GM12878 (cell line): Measurements from ENCODE around the gene CYP2S1. TPM values are rescaled to one million over a fixed set of nuclear protein-coding genes. Genes with fewer than 3 reads are reported as not detected.

Experiments used
- ATAC-seq: fragments of 200-7000 bp; cut with Tn5 transposase; 3 replicates; pipeline ENCODE4 v1.9.1; 2020; ENCODE audit warnings: mild to moderate bottlenecking, moderate library complexity
- BruUV-seq: library from RNA; stranded (reverse); fragments of 400-500 nt; replicated peaks from 2 replicates; lab custom pipeline; 2021; lab: Mats Ljungman, UMichigan
- CTCF ChIA-PET: fragments of 300-600 bp; sonication (Branson Sonifier 250); formaldehyde crosslinking; extraction: SDS; loops from one replicate; lab custom pipeline; 2021; ENCODE audit warnings: inconsistent platforms; lab: Yijun Ruan, JAX
- POLR2A ChIA-PET: fragments of 350-600 bp; formaldehyde crosslinking; extraction: SDS; loops from one replicate; lab custom pipeline; 2021; ENCODE audit warnings: inconsistent platforms; lab: Charles Lee
- RAD21 ChIA-PET: fragments of 300-600 bp; sonication (Branson Sonifier 250); formaldehyde crosslinking; loops from one replicate; lab custom pipeline; 2023; ENCODE audit warnings: antibody characterized with exemption; ENCODE audit not compliant: unreplicated experiment; lab: Charles Lee
- SMC1A ChIA-PET: fragments of 300-600 bp; sonication (Branson Sonifier 250); formaldehyde crosslinking; loops from one replicate; lab custom pipeline; 2023; ENCODE audit not compliant: unreplicated experiment, uncharacterized antibody; lab: Charles Lee
- DNase-seq: peaks from one replicate; pipeline ENCODE4 v3.0.0-alpha.2; 2011; ENCODE audit warnings: low read depth, low spot score
- FAIRE-seq: peaks from 3 replicates; lab custom pipeline; 2011; peaks lifted over from hg19 to GRCh38; lab: Jason Lieb, UNC
- H2AFZ ChIP-seq: 2 replicates; pipeline ENCODE4 v1.6.0; 2011; ENCODE audit warnings: low read depth, low read length, control low read depth; ENCODE audit not compliant: control insufficient read depth
- H3K27ac ChIP-seq: 2 replicates; pipeline ENCODE4 v1.5.1; 2011; ENCODE audit warnings: control low read depth; ENCODE audit not compliant: control insufficient read depth, insufficient read depth
- H3K27me3 ChIP-seq, 2 experiments: replicated peaks in 1 of 2; 2 replicates each; pipeline versions ENCODE4 v1.6.0 to v1.6.1; 2011; ENCODE audit warnings: low read length in 1 of 2; ENCODE audit not compliant: control insufficient read depth in 2 of 2, insufficient read depth in 2 of 2
- H3K36me3 ChIP-seq, 2 experiments: 2 replicates each; pipeline ENCODE4 v1.5.1; 2011; ENCODE audit warnings: low read length in 1 of 2; ENCODE audit not compliant: control insufficient read depth in 2 of 2, insufficient read depth in 2 of 2
- H3K4me1 ChIP-seq: 2 replicates; pipeline ENCODE4 v1.6.1; 2011; ENCODE audit warnings: mild to moderate bottlenecking, low read length, moderate library complexity, mixed read lengths; ENCODE audit not compliant: control insufficient read depth, insufficient read depth
- H3K4me2 ChIP-seq: 2 replicates; pipeline ENCODE4 v1.6.0; 2011; ENCODE audit warnings: control low read depth; ENCODE audit not compliant: control insufficient read depth, insufficient read depth
- H3K4me3 ChIP-seq: fragments of 200-600 bp; sonication (generic); 2 replicates; pipeline ENCODE4 v1.5.1; 2016
- H3K79me2 ChIP-seq: 2 replicates; pipeline ENCODE4 v1.6.0; 2011; ENCODE audit warnings: low read length; ENCODE audit not compliant: control insufficient read depth, insufficient read depth
- H3K9ac ChIP-seq: 2 replicates; pipeline ENCODE4 v1.8.0; 2011; ENCODE audit warnings: low read length, control low read depth, mixed read lengths; ENCODE audit not compliant: control insufficient read depth, insufficient read depth
- H3K9me3 ChIP-seq: replicated peaks from 3 replicates; pipeline ENCODE4 v1.5.1; 2011; ENCODE audit warnings: mild to moderate bottlenecking, low read length; ENCODE audit not compliant: control insufficient read depth, insufficient read depth
- H4K20me1 ChIP-seq: 2 replicates; pipeline ENCODE4 v1.6.0; 2011; ENCODE audit not compliant: control insufficient read depth, insufficient read depth
- ATF2 ChIP-seq: IDR thresholded peaks from 2 replicates; pipeline ENCODE4 v1.6.1; 2012; ENCODE audit warnings: low read length, inconsistent platforms
- ATF7 ChIP-seq: fragments of 450-650 bp; IDR thresholded peaks from 2 replicates; pipeline ENCODE4 v1.6.1; 2016; ENCODE audit warnings: low read depth, mild to moderate bottlenecking
- BCL3 ChIP-seq: IDR thresholded peaks from 2 replicates; pipeline ENCODE4 v1.6.1; 2011; ENCODE audit warnings: borderline replicate concordance, low read depth, mild to moderate bottlenecking, moderate library complexity, low read length; ENCODE audit not compliant: insufficient read depth, poor library complexity, severe bottlenecking
- HDAC6 ChIP-seq: fragments of 200-600 bp; sonication (generic); IDR thresholded peaks from one replicate; pipeline ENCODE4 v1.8.0; 2017; ENCODE audit warnings: antibody characterized with exemption; ENCODE audit not compliant: unreplicated experiment
- IRF3 ChIP-seq: fragments of 450-650 bp; IDR thresholded peaks from 2 replicates; pipeline ENCODE4 v1.6.1; 2014; ENCODE audit warnings: mild to moderate bottlenecking
- MEF2A ChIP-seq: IDR thresholded peaks from 2 replicates; pipeline ENCODE4 v1.6.1; 2011; ENCODE audit warnings: low read depth, mild to moderate bottlenecking, low read length, moderate library complexity; ENCODE audit not compliant: insufficient read depth
- PKNOX1 ChIP-seq: fragments of 450-650 bp; IDR thresholded peaks from 2 replicates; pipeline ENCODE4 v1.6.1; 2016; ENCODE audit warnings: mild to moderate bottlenecking
- PML ChIP-seq: IDR thresholded peaks from 2 replicates; pipeline ENCODE4 v1.6.1; 2012; ENCODE audit warnings: low read length, inconsistent platforms
- POU2F2 ChIP-seq: IDR thresholded peaks from 3 replicates; pipeline ENCODE4 v1.6.1; 2011; ENCODE audit warnings: low read depth, mild to moderate bottlenecking, low read length, borderline replicate concordance
- RBBP5 ChIP-seq: fragments of 200-600 bp; sonication (generic); conservative IDR thresholded peaks from 2 replicates; pipeline ENCODE4 v1.6.1; 2016
- TBL1XR1 ChIP-seq: IDR thresholded peaks from 2 replicates; pipeline ENCODE4 v1.6.1; 2012; ENCODE audit warnings: low read depth, low read length, improper control_type of control experiment
- TCF12 ChIP-seq: IDR thresholded peaks from 2 replicates; pipeline ENCODE4 v1.6.1; 2011; ENCODE audit warnings: low read depth, mild to moderate bottlenecking, low read length
- WRNIP1 ChIP-seq: IDR thresholded peaks from 2 replicates; pipeline ENCODE4 v1.6.1; 2011; ENCODE audit warnings: low read depth, low read length, improper control_type of control experiment, borderline replicate concordance
- WGBS: methylation state at CpG from one replicate; pipeline ENCODE4 v1.1.6; 2016; ENCODE audit warnings: low lambda C conversion rate; ENCODE audit not compliant: insufficient replicate concordance, insufficient coverage; ENCODE audit errors: missing lambda C conversion rate; 5-methylcytosine and 5-hydroxymethylcytosine counted together
- in situ Hi-C: fragments of 300-500 bp; cut with MboI; formaldehyde crosslinking; loops from 9 replicates; pipeline ENCODE4 v1.14.3; 2018; ENCODE audit warnings: mixed read lengths
- intact Hi-C: fragments of 100-400 bp; cut with micrococcal nuclease; formaldehyde crosslinking; loops from one replicate; pipeline ENCODE4 v1.14.2; 2022; ENCODE audit not compliant: unreplicated experiment
- polyA plus RNA-seq, 11 experiments: library from polyadenylated mRNA; depleted of rRNA in 4 of 11; unstranded in 6 of 11; stranded (reverse) in 5 of 11; fragments of >200 nt; fragmentation: Nextera tagmentation in 4 of 11; fragmentation: Illumina TruSeq in 1 of 11; extraction: Ambion mirVana in 4 of 11; extraction: Trizol in 1 of 11; gene quantifications; 1 replicate in 1 of 11; 2 replicates in 10 of 11; pipeline versions ENCODE4 v1.2.1 to v1.2.3, GENCODE V29; 2011 to 2016; ENCODE audit warnings: inconsistent platforms in 2 of 11, missing spikeins in 2 of 11, low read depth in 1 of 11
- total RNA-seq, 4 experiments: library from RNA; depleted of rRNA in 3 of 4; stranded (reverse); fragments of >200 nt in 3 of 4; fragmentation: Illumina TruSeq in 1 of 4; extraction: Trizol in 1 of 4; gene quantifications; 2 replicates each; pipeline versions ENCODE4 v1.2.1 to v1.2.3, GENCODE V29; 2013 to 2021

CYP2S1 gene
- total and polyA plus RNA-seq, 10 of the 15 experiments (the other 5 are each of a cell fraction or from before 2014, with no cell fraction given), result 0.03 to 0.28 (median 0.12) TPM; not detected in 2

GRCh38 chr19:41154060-41154459 lies 39.0 kb upstream of the CYP2S1 start:
- SMC1A ChIA-PET, result no interaction called here
- Histone ChIP-seq H4K20me1 (no peaks in the 10 kb centered on the region), H3K9me3 (no peaks in the 10 kb centered on the region)
- in situ Hi-C loops, result loop anchor here (10.0 kb wide), 1 partner anchor 499 kb away; no protein-coding TSS in a partner anchor
- no TSS peak for BruUV-seq
- WGBS, result 97% methylated on average over 5 of the region's 7 CpGs
- no peak for TF ChIP-seq ATF7
- TF ChIP-seq PKNOX1, result no peak
- TF ChIP-seq, all 136 proteins: peak for 0
- CTCF ChIA-PET, result no interaction called here
- POLR2A ChIA-PET, result no interaction called here
- H3K9ac ChIP-seq, result no peak overlapping the region
- no peaks in the 10 kb centered on the region for H3K27me3 ChIP-seq
- H3K27ac ChIP-seq, result no peak overlapping the region
- no peak for DNase-seq
- H2AFZ ChIP-seq, result no peak overlapping the region
- no peak overlapping the region for H3K4me2 ChIP-seq
- H3K79me2 ChIP-seq, result no peaks in the 10 kb centered on the region
- no peak for ATAC-seq
- intact Hi-C loops, result no loop called here
- no peaks in the 10 kb centered on the region for H3K4me1 ChIP-seq
- no peak overlapping the region for H3K4me3 ChIP-seq
- FAIRE-seq, result no peak
- RAD21 ChIA-PET, result no interaction called here
- no peaks in the 10 kb centered on the region for H3K36me3 ChIP-seq

- H2AFZ ChIP-seq, result no peak overlapping the region
- WGBS, result 36% methylated on average over 2 of the region's 2 CpGs
- H3K36me3 ChIP-seq, result no peaks in the 10 kb centered on the region
- ChIA-PET SMC1A (no interaction called here), POLR2A (no interaction called here), RAD21 (no interaction called here), CTCF (interaction anchor here (0.8 kb wide), 1 partner anchor 1566 kb away, joined by 3 read pairs; no protein-coding TSS in a partner anchor)
- no peak overlapping the region for H3K4me2 ChIP-seq
- no peak for FAIRE-seq
- H4K20me1 ChIP-seq, result no peaks in the 10 kb centered on the region
- H3K9me3 ChIP-seq, result no peaks in the 10 kb centered on the region
- no peaks in the 10 kb centered on the region for H3K4me1 ChIP-seq
- no peak overlapping the region for H3K4me3 ChIP-seq
- DNase-seq, result no peak
- no peak overlapping the region for H3K9ac ChIP-seq
- in situ Hi-C loops, result loop anchor here (10.0 kb wide), 1 partner anchor 501 kb away; no protein-coding TSS in a partner anchor
- H3K79me2 ChIP-seq, result no peaks in the 10 kb centered on the region
- no peak for ATAC-seq
- no TSS peak for BruUV-seq
- H3K27ac ChIP-seq, result no peak overlapping the region
- H3K27me3 ChIP-seq, result no peaks in the 10 kb centered on the region
- intact Hi-C loops, result no loop called here
- no peak for TF ChIP-seq ATF2
- no peak for TF ChIP-seq IRF3
- TF ChIP-seq RBBP5, result no peak
- TF ChIP-seq POU2F2, result no peak
- TF ChIP-seq TCF12, result no peak
- no peak for TF ChIP-seq PML
- no peak for TF ChIP-seq MEF2A
- TF ChIP-seq BCL3, result no peak
- no peak for TF ChIP-seq WRNIP1
- TF ChIP-seq HDAC6, result no peak
- TF ChIP-seq TBL1XR1, result no peak
Observed at GRCh38 chr19:41156207-41156606, 36.8 kb upstream of the CYP2S1 start.
